HFF-Myc (cell line): Measurements from ENCODE around the gene CXCL16.

ENCODE experiments used
- DNase-seq: peaks from one replicate; pipeline ENCODE4 v3.0.0-alpha.2; 2011; ENCODE audit warnings: low read depth; ENCODE audit errors: extremely low read depth
- H3K4me3 ChIP-seq: replicated peaks from 2 replicates; pipeline ENCODE4 v1.5.1; 2011; ENCODE audit warnings: low read depth, mild to moderate bottlenecking, control low read depth, low read length
- TF ChIP-seq, protein P1 (sequence below): IDR thresholded peaks from 2 replicates; pipeline ENCODE4 v1.5.1; 2012; ENCODE audit warnings: mild to moderate bottlenecking, low read depth, low read length, control low read depth; ENCODE audit errors: missing control alignments

The CXCL16 gene

DNA sequence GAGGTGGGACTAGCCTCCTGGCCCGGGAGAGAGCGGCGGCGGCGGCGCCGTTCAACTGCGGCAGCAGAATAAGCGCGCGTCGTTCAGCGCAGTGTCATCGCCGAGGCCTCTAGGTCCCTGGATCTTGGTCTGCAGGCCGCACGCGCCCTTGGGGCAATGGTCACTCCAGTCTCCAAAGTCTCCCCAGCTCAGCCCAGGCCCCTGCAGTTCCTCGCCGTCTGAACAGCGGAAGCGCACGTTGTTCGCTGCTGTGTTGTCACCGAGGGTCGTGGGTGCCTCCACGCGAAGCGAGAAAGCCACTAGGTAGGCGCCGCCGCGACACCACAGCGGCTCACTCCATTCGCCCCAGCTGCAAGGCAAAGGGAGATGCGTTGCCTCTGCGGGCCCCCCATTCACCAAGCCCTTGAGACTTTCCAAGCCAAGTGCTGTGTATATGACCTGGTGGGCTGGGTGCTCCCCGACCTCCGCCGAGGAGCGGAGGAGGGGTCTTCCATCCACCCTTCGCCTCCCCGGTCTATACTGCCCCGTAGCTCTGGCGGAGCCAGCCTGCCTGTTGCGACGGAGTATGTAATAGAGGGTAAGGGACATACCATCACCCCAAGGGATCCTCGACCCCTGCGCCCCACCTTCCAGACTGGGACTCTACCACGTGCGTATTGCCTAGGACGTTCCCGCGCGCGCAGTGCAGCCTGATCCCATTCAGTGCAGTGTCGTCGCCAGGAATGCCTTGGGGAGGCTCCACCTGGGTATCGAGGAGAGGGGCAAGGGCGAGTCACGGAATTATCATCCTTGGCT is 45.8 kb upstream of the CXCL16 start:
- TF ChIP-seq, protein P1, sequence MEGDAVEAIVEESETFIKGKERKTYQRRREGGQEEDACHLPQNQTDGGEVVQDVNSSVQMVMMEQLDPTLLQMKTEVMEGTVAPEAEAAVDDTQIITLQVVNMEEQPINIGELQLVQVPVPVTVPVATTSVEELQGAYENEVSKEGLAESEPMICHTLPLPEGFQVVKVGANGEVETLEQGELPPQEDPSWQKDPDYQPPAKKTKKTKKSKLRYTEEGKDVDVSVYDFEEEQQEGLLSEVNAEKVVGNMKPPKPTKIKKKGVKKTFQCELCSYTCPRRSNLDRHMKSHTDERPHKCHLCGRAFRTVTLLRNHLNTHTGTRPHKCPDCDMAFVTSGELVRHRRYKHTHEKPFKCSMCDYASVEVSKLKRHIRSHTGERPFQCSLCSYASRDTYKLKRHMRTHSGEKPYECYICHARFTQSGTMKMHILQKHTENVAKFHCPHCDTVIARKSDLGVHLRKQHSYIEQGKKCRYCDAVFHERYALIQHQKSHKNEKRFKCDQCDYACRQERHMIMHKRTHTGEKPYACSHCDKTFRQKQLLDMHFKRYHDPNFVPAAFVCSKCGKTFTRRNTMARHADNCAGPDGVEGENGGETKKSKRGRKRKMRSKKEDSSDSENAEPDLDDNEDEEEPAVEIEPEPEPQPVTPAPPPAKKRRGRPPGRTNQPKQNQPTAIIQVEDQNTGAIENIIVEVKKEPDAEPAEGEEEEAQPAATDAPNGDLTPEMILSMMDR: no peak
- no peak for DNase-seq
- no peak overlapping the region for H3K4me3 ChIP-seq

DNA sequence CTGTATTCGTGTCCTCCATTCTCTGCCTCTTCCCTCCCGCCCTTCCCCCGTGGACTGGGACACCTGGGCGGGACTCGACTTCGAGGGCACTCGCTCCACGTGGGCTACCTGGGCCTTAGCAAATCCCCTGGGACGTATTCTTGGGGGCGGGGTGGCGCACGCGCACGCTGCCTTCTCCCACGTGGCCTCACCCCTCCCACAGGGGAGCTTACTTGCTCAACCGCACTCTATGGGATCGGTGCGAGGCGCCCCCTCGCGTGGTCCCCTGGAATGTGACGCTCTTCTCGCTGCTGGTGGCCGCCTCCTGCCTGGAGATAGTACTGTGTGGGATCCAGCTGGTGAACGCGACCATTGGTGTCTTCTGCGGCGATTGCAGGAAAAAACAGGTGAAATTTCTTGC is 42.9 kb upstream of the CXCL16 start:
- DNase-seq: no peak

DNA sequence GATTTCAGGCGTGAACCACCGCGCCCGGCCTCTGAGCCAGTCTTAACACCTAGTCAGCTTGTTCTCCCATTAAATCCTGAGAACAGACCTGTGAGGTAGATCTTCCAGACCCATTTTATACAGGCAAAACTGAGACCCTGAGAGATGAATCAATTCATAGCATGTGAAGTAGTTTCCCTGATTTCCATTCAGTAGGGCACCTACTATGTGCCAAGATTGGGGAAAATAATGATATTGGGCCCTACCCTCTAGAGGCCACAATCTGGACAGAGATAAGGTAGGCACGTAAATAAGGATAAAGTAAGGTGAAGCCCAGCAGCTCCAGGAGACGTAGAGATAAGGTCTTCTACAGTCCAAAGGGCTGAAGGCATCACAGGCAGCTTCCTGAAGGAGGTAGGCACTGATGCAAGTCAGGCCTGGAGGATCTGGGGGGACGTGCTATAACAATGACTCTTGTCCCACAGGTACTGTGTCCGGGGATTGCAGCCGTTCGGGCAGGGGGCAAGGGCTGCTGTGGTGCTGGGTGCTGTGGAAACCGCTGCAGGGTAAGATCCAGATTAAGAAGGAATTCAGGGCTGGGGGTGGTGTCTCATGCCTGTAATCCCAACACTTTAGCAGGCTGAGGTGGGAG is 40.7 kb upstream of the CXCL16 start:
- TF ChIP-seq, protein P1: no peak
- DNase-seq: no peak

More for the DNA sequence above, 42.9 kb upstream of the CXCL16 start:
- no peak overlapping the region for H3K4me3 ChIP-seq
- TF ChIP-seq, protein P1: no peak

GRCh38 chr17:4777969-4778760 is 38.4 kb upstream of the CXCL16 start:
- H3K4me3 ChIP-seq: no peak overlapping the region
- TF ChIP-seq, protein P1: no peak
- DNase-seq: no peak

More for the DNA sequence above, 40.7 kb upstream of the CXCL16 start:
- no peak overlapping the region for H3K4me3 ChIP-seq

DNA sequence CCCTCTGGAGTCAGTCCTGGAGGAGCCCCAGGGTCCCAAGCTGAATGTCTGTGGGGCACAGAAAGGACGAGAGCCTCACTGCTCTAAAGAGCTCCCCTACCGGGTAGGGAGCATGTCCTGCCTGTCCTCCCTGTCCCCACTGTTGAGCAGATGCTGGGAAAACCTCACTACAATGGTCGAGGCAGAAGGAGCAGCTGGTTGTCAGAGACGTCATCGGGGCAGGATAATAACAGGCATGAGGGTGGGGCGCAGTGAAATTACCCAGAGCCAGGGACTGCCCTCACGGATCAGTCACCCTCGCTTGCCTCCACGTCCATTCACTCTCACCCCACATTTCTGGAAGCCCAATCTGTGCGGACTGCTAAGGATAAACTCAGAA is 32.5 kb upstream of the CXCL16 start:
- no peak overlapping the region for H3K4me3 ChIP-seq
- DNase-seq: no peak
- TF ChIP-seq, protein P1: no peak

- H3K4me3 ChIP-seq: no peak within 1 kb of the TSS
- TF ChIP-seq, protein P1: no peak
- DNase-seq: no peak
Measured at GRCh38 chr17:4771519-4772234, 31.9 kb upstream of the CXCL16 start, which contains the start of gene TM4SF5. TSS of gene TM4SF5 (plus strand) at chr17:4771886. CDS start at chr17:4771923, 37 bp downstream.
